GM19043 (cell line): ENCODE results near the gene CENPT.
"Not testable (repeated sequence)": the region's sequence is repeated elsewhere in the genome, so short reads cannot be mapped to it uniquely, and the experiment has no call there.

Experiments used
- ATAC-seq: cut with Tn5 transposase; IDR thresholded peaks from one replicate; pipeline ENCODE4 v1.9.1; 2021; ENCODE audit warnings: low read depth; ENCODE audit not compliant: unreplicated experiment

CENPT gene

DNA sequence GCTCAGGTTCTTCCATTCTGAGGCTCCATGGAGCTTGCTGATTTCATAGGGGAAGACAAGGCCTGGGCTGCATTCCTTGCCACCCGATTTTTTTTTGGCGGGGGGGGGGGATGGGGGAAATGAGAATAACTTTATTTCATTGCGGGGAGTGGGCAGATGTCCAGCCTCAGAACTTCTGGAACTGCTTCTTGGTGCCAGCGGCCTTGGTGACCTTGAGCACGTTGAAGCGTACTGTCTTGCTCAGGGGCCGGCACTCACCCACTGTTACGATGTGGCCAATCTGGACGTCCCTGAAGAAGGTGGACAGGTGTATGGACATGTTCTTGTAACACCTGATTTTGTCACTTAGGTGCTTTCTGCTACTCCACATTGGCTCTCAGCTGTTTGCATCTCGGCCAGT lies 8.3 kb upstream of the CENPT start:
- no peak for ATAC-seq

DNA sequence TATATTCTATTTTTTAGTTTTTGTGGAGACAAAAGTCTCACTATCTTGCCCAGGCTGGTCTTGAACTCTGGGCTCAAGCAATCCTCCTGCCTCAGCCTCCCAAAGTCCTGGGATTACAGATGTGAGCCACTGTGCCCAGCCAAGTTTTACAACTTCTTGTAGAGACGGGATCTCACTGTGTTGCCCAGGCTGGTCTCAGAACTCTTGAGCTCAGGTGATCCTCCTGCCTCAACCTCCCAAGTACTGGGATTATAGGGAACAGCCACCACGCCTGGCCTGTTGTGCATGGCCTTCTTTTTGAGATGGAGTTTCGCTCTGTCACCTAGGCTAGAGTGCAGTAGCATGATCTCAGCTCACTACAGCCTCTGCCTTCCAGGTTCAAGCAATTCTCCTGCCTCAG lies 6.2 kb upstream of the CENPT start:
- no peak for ATAC-seq

DNA sequence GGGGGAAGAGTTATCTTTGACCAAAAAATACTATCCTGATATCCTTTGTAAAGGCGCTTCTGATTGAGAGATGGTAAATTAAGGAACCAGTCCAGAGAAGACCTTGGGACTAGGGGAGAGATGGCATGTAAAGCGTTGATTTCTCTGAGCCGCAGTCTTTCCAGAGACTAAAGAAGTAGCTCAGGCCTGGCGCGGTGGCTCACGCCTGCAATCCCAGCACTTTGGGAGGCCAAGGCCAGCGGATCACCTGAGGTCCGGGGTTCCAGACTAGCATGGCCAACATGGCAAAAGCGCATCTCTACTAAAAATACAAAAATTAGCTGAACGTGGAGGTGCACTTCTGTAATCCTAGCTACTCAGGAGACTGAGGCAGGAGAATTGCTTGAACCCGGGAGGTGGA lies 625 bp upstream of the CENPT start:
- no peak for ATAC-seq

DNA sequence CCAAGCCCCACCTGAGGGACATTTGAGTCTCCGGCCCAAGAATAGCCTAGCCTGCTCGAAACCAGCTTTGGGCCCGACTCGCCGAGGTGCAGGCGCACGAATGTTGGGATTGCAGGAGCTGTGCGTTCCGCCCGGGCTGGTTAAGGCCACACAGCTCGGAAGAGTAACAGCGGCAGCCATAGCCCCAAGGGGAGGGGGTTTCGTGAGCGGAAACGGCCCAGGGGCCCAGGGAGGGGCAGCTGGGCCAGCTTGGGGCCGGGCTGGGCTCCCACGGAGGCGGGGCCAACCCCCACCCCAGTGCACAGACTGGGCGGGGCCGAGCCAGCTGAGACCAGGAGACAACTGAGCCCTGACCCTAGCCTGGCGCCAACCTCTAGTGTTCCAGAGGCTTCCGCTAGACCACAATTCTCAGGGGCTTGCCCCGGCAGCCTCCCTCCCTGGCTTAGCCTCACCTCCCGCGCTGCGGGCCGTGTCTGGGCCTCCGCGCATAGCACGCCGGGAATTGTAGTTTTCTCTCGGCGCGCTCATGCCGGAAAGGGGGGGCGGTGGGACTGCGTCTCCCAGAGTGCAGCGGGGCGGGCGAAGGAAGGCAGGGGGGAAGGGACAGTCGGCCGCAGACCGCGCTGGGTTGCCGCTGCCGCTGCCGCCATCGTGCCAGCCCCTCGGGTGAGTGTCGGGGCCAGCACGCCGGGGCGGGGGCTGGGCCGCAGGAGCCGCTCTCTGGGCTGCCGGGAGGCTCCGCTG lies 1.0 kb downstream of the CENPT start, which contains the start of gene NUTF2:
TSS of gene NUTF2 (plus strand) at position 614 of the 744 bp plus-strand sequence. CDS start 18,198 bp downstream, outside the sequence.
- peak; percentile 54 for ATAC-seq

DNA sequence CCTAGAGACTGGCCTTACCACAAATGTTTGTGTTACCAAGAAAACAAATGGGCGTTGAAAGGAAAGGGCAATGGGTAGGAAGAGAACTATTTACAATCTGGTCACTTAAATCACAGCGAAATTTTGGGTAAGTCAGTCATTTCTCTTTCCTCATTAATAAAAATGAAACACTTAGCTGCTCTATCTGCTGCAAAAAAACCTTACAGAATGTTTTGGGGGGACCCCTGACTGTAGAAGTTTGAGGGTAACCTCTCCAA lies 1.5 kb downstream of the CENPT start:
- ATAC-seq: no peak

DNA sequence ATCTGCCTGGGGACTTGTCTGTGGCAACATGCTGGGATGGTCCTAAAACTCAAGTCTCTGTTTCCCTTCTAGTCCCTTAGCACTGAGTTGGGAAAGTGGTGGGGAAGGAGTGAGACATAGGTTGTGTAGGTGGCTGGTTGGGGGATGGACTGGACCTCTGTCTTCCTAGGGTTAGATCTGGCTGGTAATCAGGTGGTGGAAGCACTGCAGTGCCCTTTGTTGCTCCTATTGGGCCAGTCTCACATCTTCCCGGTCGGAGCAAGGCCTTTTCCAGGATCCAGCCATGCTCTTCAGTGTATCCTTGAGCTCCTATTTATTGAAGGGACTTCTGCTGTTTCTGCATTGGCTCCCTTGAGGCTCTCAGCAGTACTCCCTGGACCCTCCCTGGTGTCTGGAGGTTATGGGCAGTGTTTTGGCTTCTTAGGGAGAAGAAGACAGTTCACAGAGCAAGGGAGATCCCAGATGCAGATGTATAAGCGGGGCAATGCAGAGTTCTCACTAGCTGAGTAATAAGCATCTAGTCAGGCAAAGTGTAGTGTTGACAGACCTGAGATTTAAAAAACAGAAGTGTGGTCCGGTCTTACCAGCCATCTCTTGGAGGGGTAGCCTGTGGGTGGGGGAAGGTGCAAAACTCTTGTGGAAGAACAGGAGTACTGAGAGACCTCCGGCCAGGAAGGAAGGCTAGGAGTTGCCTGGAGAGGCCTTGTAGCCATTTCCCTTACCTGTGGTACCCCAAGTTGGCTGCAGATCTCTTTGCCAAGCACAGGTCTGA lies 2.0 kb downstream of the CENPT start:
- no peak for ATAC-seq

DNA sequence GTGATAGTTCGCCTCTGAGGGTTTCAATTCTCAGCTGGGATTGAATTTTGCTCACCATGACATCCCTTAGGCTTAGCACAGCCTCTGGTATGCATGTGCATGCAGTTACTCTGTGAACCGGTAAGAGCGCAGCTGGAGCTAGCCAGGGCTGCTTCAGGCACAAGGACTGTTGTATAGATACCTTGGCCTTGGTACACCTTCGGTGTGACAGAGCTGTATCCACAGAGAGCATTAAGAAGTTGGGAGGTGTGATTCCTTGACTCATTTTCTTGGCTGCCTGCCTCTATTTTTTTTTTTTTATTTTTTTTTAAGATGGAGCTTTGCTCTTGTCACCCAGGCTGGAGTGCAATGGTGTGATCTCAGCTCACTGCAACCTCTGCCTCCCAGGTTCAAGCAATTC lies 3.0 kb downstream of the CENPT start:
- ATAC-seq: no peak

DNA sequence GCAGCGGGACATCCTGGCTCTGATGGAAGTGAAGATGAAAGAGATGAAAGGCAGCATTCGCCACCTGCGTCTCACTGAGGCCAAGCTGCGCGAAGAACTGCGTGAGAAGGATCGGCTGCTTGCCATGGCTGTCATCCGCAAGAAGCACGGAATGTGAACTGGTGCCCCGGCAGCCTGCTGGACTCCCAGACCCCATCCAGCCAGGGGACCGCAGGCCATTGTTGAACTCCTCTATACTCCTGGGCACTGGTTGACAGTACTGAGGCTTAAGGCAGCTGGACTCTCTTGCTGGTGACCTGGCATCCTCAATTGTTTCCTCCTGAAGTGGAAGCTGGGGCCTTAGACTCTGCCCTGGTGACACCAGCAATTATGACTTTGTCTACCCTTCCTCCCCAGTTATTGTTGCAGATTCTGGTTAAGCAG lies 4.1 kb downstream of the CENPT start:
- no peak for ATAC-seq

DNA sequence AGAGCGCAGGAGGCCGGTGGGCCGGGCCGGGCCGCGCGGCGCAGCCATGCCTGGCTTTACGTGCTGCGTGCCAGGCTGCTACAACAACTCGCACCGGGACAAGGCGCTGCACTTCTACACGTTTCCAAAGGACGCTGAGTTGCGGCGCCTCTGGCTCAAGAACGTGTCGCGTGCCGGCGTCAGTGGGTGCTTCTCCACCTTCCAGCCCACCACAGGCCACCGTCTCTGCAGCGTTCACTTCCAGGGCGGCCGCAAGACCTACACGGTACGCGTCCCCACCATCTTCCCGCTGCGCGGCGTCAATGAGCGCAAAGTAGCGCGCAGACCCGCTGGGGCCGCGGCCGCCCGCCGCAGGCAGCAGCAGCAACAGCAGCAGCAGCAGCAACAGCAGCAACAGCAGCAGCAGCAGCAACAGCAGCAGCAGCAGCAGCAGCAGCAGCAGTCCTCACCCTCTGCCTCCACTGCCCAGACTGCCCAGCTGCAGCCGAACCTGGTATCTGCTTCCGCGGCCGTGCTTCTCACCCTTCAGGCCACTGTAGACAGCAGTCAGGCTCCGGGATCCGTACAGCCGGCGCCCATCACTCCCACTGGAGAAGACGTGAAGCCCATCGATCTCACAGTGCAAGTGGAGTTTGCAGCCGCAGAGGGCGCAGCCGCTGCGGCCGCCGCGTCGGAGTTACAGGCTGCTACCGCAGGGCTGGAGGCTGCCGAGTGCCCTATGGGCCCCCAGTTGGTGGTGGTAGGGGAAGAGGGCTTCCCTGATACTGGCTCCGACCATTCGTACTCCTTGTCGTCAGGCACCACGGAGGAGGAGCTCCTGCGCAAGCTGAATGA lies 4.8 kb downstream of the CENPT start:
- peak; percentile 2 for ATAC-seq

DNA sequence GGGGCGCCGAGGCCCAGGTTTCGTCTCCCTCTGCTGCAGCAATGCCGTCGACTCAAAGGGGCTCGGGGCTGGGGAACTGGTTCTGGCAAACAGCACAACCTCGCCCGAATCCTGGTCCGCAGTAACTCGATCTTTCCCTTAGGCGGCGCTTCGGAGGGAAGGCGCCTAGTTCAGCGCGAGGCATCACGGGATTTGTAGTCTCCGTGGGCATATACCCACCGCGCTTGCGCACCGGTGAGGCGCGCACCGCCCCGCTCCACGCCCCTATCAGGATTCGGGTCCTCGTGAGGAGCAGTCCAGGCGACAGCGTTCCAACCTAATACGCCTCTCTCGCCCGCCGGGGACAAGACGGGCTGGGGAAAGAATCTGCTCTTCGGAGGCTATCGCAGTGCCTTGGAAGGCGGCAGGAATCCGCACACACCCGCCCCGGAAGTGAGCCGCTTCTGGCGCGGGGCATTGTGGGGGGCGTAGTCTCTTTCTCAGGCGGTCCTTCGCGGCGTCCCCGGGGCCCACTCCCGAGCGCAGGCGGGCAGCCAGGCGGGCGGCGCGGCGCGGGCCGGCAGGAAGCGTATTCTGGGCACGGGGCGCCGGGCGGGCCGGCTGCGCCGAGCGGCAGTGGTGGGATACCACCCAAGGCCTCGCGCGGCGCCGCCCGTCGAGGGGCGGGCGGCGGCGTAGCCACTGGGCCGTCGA lies 5.5 kb downstream of the CENPT start, which contains the start of gene THAP11:
TSS of gene THAP11 (plus strand) at position 505 of the 693 bp plus-strand sequence. CDS start 235 bp downstream, outside the sequence.
- ATAC-seq: peak; percentile 42

DNA sequence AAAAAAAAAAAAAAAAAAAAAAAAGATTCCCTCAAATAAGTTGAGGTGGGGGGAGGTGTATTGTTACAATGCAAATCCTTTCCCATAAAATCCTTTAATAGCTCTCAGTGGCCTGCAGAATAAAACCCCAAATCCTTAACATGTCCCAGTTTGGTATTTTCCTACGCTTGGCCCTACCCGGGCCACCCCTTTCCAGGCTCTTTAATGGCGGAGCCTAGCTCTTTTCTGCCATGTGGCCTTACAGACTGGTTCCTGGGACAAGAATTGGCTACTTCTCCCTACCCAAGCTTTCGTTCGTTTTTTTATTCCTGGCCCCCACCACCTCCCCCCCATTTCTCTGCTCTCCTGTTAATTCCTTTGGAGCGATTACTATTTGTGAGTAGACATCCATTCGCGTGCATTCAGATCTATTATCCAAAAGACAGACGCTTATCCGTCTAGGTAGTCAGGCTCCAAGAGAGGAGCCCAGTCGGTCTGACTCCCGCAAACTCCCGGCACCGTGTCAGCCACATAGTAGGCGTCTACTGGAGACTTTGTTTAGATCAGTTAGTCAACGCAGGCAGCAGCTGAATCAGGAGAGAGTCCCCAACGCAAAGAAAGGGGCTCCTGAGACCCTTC lies 6.2 kb downstream of the CENPT start:
- ATAC-seq: no peak

DNA sequence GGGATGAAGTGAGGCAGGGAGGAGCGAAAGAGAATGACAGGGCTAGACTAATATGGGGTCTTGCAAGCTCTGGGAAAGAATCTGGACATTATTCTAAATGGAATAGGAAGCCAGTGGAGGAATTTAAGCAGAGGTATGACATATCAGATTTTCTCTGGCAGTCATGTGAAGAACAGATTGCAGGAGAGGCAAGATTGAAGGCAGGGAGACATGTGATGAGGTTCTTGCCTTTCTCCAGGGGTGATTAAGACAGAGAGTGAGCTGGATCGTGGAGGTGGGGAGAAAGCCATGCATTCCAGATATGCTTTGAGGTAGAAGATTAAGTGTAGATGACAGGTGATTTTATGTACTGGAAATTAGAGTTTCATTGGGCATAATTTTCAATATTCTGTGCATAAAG lies 9.7 kb downstream of the CENPT start:
- ATAC-seq: no peak

DNA sequence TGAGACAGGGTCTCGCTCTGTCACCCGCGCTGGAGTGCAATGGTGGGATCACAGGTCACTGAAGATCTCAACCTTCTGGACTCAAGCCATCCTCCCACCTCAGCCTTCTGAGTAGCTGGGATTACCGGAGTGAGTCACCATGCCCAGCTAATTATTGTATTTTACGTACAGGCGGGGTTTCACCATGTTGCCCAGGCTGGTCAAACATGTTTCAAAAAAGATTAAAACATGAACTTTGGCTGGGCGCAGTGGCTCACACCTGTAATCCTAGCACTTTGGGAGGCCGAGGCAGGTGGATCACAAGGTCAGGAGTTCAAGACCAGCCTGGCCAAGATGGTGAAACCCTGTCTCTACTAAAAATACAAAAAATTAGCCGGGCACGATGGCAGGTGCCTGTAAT lies 10.3 kb downstream of the CENPT start:
- ATAC-seq: not testable (repeated sequence)

DNA sequence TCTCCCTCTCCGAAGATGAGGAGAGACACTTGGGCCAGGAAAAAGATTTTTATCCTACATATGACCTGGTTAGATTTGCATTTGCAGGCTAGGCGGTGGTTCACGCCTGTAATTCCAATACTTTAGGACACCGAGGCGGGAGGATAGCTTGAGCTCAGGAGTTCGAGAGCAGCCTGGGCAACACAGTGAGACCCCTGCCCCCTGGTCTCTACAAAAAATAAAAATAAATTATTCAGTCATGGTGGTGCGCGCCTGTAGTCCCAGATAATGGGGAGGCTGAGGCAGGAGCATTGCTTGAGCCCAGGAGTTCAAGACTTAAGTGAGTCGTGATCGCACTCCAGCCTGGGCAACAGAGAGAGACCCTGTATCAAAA lies 13.3 kb downstream of the CENPT start:
- no peak for ATAC-seq

DNA sequence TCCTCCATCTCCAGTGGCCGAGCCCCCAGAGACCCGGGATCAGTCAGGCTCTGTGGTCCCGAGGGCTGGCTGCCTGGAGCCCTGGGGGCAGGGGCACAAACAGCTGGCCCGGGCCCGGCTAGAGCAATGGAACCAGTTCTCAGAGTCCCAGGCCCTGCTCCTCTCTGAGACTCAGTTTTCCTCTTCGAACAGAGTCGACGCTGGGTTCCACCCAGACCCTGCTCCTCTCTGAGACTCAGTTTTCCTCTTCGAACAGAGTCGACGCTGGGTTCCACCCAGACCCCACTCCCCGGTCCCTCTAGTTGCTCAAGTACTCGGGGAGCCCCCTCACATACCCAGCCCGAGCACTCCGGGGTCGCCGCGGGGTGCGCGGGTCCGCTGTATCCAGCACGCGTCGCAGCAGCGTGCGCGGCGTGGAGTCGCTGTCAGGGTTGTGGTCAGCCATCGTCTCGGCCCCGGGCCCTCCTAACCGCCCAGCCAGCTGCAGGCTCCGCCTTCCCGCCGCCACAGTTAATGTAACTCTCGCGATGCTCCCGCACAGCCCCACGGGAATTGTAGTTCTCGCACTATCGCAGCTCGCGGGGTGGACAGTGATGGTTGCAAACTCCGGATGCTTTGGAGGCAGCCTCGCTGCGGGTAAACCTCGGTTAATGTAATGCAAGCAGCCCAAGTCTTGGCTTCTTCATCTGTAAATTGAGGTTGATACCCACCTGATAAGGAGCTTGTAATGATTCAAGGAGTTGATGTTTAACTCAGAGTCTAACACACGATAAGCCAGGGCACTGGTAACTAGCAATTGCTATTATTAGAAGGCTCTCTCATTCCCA lies 13.9 kb downstream of the CENPT start:
- peak; percentile 99 for ATAC-seq

DNA sequence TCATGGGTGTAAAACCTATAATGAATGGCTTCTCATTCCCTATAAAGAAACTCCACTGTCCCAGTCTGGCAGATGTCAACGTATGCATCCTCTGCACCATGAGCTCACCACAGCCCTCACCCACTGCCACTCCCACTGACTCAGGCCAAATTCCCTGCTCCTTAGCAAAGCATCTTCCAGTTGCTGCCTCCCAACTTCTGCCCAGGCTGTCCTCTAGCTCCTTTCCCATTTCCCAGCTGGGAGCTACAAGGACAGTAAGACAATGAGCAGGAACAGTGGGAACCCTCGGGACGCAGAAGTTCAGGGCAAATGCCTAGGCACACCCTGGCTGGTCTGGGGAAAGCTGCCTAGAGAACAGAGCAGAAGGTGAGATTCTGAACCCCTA lies 14.5 kb downstream of the CENPT start:
- ATAC-seq: no peak

DNA sequence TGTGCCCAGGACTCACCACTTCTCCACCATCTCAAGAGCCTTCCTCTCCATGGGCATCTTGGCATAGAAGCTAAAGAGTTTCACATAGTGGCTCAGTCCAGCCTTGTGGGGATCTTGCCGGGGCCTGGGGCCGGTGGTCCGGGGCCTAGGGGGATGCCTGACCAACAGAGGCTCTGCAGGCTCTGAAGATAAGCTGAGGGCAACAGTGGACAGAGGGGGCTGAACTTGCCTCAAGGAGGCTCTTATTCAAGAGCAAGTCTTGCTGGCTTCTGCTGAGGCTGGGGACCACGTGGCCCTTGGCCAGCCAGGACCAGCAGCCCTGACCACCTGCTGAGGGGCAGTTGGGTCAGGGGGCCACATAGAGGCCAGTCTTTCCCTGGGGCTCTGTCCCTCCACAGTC lies 18.8 kb downstream of the CENPT start:
- ATAC-seq: no peak

DNA sequence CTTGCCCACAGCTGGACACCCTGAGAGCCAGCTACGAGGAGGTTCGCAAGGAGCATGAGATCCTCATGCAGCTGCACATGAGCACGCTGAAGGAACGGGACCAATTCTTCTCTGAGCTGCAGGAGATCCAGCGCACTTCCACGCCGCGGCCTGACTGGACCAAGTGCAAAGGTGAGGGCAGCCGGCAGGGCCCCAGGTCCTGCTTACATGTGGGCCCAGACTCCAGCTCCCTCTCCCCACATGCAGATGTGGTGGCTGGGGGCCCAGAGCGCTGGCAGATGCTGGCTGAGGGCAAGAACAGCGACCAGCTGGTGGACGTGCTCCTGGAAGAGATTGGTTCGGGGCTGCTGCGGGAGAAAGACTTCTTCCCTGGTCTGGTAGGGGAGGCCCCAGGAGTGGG lies 21.6 kb downstream of the CENPT start:
- no peak for ATAC-seq

DNA sequence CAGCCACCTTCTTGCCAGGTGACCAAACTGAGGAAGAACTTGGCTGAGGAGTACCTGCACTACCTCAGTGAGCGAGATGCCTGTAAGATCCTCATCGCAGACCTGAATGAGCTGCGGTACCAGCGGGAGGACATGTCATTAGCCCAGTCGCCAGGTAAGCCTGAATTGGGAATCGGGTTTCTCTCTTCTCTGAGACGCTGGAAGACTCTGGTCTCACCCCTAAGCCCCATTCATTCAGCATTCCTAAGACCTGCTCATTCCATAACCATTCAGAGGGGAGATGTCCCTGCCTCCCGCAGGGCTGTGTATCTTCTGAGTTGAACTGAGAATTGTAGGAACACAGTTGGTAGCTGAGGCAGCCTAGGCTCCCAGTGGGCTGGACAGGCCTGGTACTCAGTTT lies 22.4 kb downstream of the CENPT start:
- ATAC-seq: no peak
